Esophagus muscularis mucosa (tissue), 4 donors: Measurements from ENCODE around the gene PPP2R5B. TPM values are rescaled to one million over a fixed set of nuclear protein-coding genes. Genes with fewer than 3 reads are reported as not detected.

Experiments
- DNase-seq: peaks from one replicate; pipeline ENCODE4 v3.0.0-alpha.2; 2017; ENCODE audit errors: extremely low spot score
- H3K27ac ChIP-seq, 4 donors: fragments of 200-600 bp; sonication (generic); replicated peaks in 1 of 4; 1 replicate in 3 of 4; 2 replicates in 1 of 4; pipeline ENCODE4 v1.5.1; 2016 to 2019; ENCODE audit warnings: mild to moderate bottlenecking in 1 of 4
- H3K27me3 ChIP-seq, 4 donors: fragments of 200-600 bp; sonication (generic); one replicate each; pipeline versions ENCODE4 v1.5.1 to v1.6.0; 2016 to 2019
- H3K36me3 ChIP-seq, 4 donors: fragments of 200-600 bp; sonication (generic); one replicate each; pipeline ENCODE4 v1.5.1; 2016 to 2019
- H3K4me1 ChIP-seq, 4 donors: fragments of 200-600 bp; sonication (generic); one replicate each; pipeline ENCODE4 v1.5.1; 2016 to 2019
- H3K4me3 ChIP-seq, 4 donors: fragments of 200-600 bp; sonication (generic); 1 replicate in 2 of 4; 2 replicates in 2 of 4; pipeline ENCODE4 v1.5.1; 2016 to 2019; ENCODE audit warnings: mild to moderate bottlenecking in 4 of 4, moderate library complexity in 1 of 4
- H3K9me3 ChIP-seq, 4 donors: fragments of 200-600 bp; sonication (generic); 1 replicate in 3 of 4; 2 replicates in 1 of 4; pipeline ENCODE4 v1.5.1; 2016 to 2019
- EP300 ChIP-seq: sonication (generic); formaldehyde crosslinking; IDR thresholded peaks from one replicate; pipeline ENCODE4 v1.6.1; 2017; ENCODE audit warnings: antibody characterized with exemption
- POLR2A ChIP-seq: fragments of 450-650 bp; IDR thresholded peaks from one replicate; pipeline ENCODE4 v1.6.1; 2017; ENCODE audit warnings: antibody characterized with exemption, moderate library complexity, mild to moderate bottlenecking, low read depth
- POLR2AphosphoS5 ChIP-seq, 2 donors: sonication (generic); formaldehyde crosslinking; IDR thresholded peaks; one replicate each; pipeline ENCODE4 v1.6.1; 2017; ENCODE audit warnings: antibody characterized with exemption in 2 of 2
- WGBS: methylation state at CpG from one replicate; pipeline ENCODE4 v1.1.5; 2018; 5-methylcytosine and 5-hydroxymethylcytosine counted together
- intact Hi-C: fragments of 100-400 bp; cut with DNase I; formaldehyde crosslinking; loops from one replicate; pipeline ENCODE4 v1.15.1; 2023
- total RNA-seq, 4 donors: library from RNA; depleted of rRNA; stranded (reverse); fragments of >200 nt; gene quantifications; one replicate each; pipeline versions ENCODE4 v1.1.0 to v1.2.1, GENCODE V29; 2016
- TF ChIP-seq, protein P1 (sequence below), 3 experiments: fragments of 200-600 bp in 2 of 3; fragments of 450-650 bp in 1 of 3; sonication (generic) in 2 of 3; IDR thresholded peaks; one replicate each; pipeline ENCODE4 v1.5.1; 2017 to 2019; ENCODE audit warnings: antibody characterized with exemption in 3 of 3, mild to moderate bottlenecking in 2 of 3, moderate library complexity in 1 of 3

Gene PPP2R5B
- total RNA-seq, 4 donors from 2014 or later, result 24.1 to 38.8 (median 29.0) TPM

DNA sequence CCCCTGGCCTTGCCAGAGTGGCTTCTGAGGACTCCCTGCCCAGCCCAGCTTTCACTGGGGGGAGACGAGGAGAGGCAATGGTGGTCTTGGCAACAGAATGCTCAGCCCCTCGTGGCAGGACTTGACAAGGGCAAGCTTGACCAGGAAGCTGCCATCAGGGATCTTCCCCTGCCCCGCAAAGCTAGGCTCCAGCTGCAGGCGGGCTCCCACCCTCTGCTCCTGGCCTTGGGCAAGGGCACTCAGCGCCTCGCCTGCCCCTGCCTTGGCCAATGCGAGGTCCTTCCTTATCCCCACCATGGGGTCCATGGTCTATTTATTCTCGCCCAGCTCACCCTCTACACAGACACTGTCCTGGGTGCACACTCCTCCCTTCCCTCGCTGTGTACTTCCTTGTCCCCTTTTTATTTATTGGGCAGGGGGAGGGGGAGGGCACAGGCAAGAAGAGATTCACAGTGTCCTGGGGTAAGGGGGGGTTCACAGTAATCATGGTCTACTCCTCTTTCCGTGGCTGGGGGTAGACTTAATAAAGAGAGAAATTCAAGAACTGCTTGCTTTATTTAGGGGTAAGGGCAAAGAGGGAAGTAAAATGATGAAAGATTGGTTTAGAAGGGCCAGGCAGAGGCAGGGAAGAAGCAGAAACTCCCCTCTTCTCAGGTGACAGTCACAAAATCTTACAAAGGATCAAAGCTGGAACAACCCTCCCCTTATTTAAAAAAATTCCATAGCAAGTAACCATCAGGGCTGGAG lies 9.6 kb downstream of the PPP2R5B start:
- 85% methylated on average over 6 of the region's 10 CpGs for WGBS
- Histone ChIP-seq H3K4me1 (no peaks in the 10 kb centered on the region), H3K4me3 (no peak overlapping the region), H3K36me3 (peaks cover 41 to 62% (median 61%) of the 10 kb centered on the region in 4 donors), H3K9me3 (no peaks in the 10 kb centered on the region), H3K27ac (no peak overlapping the region), H3K27me3 (no peaks in the 10 kb centered on the region)
- TF ChIP-seq, protein P1, sequence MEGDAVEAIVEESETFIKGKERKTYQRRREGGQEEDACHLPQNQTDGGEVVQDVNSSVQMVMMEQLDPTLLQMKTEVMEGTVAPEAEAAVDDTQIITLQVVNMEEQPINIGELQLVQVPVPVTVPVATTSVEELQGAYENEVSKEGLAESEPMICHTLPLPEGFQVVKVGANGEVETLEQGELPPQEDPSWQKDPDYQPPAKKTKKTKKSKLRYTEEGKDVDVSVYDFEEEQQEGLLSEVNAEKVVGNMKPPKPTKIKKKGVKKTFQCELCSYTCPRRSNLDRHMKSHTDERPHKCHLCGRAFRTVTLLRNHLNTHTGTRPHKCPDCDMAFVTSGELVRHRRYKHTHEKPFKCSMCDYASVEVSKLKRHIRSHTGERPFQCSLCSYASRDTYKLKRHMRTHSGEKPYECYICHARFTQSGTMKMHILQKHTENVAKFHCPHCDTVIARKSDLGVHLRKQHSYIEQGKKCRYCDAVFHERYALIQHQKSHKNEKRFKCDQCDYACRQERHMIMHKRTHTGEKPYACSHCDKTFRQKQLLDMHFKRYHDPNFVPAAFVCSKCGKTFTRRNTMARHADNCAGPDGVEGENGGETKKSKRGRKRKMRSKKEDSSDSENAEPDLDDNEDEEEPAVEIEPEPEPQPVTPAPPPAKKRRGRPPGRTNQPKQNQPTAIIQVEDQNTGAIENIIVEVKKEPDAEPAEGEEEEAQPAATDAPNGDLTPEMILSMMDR (IDR thresholded peaks at IDR 0.05), result no peak
- TF ChIP-seq POLR2AphosphoS5 (IDR thresholded peaks at IDR 0.05) (no peak), POLR2A (no peak), EP300 (no peak)
- DNase-seq, result no peak
- intact Hi-C loops, result no loop called here

DNA sequence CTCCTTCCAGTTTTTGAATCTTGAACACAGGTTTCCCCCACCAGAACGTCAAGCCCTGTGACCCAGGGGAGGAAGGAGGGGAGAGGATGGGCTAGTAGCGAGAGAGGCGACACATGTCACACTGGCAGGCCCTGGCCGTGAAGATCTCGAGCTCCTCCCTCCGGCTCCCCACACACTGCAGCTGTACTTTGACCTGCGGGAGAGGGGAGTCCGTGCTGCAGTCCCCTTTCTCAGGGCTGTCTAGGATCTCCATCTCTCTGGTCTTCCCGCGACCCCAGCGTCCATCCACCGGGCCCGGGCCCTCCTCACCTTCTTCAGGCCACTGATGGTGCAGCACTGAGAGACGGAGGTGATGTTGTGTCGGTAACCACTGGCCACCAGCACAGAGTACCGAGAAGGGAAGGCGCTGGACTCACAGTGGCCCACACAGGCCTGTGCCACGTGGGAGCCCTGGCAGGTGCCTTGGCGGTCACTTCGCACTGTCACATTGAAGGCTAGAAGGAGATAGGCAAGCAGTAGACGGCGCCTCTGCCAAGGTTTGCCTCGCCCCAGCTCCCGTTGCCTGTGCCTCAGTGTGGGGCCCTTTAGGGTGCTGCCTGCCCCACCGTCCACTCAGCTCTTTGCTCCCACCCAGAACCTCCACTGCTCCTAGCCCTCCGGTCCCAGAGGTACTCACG lies 10.3 kb downstream of the PPP2R5B start:
- Histone ChIP-seq H3K4me3 (no peak overlapping the region), H3K4me1 (no peaks in the 10 kb centered on the region), H3K36me3 (peaks cover 34 to 55% (median 54%) of the 10 kb centered on the region in 4 donors), H3K9me3 (no peaks in the 10 kb centered on the region), H3K27ac (no peak overlapping the region), H3K27me3 (no peaks in the 10 kb centered on the region)
- intact Hi-C loops, result no loop called here
- 80% methylated on average over 19 of the region's 27 CpGs for WGBS
- TF ChIP-seq EP300 (no peak), POLR2A (no peak), POLR2AphosphoS5 (IDR thresholded peaks at IDR 0.05) (no peak)
- TF ChIP-seq, protein P1 (IDR thresholded peaks at IDR 0.05), result no peak
- no peak for DNase-seq

DNA sequence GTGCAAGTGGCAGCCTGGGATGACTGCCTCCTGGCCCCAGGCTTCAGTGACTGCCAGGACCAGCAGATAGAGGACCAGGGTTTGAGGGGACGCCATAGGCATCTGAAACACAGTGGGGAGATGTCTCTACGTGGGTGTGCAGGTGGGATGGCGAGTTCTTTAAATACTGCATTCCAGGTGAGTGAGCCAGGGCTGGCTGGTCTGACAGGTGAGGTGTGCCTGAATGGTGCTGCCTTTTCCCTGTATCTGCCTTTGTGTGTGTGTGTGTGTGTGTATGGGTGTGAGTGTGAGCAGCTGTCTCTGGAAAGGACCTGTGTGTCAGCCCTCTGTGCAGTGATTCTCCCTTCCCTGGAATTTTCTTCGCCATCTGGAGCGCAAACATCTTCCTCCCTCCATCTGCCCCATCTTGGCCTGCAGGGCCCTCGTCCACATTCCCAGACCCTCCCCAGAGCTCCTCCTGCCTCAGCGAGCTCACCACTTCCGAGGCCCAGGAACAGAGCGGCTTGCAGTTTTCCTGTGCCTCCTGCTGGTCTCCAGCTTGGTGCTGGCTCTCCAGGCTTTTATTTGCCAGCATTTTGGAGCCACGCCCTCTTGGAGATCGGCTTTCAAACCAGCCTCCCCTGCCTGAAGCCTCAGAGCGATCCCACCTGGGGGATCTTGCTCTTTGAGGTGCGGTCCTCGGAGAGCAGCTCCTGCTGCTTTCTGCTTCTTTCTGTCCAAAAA lies 11.0 kb downstream of the PPP2R5B start, which contains the start of gene GPHA2:
TSS of gene GPHA2 (minus strand) at position 535 of the 723 bp plus-strand sequence. CDS start at position 102, 433 bp downstream.
- intact Hi-C loops, result no loop called here
- TF ChIP-seq, protein P1 (IDR thresholded peaks at IDR 0.05), result no peak
- TF ChIP-seq POLR2AphosphoS5 (IDR thresholded peaks at IDR 0.05), result no peak
- no peak for TF ChIP-seq POLR2A
- no peak for TF ChIP-seq EP300

DNA sequence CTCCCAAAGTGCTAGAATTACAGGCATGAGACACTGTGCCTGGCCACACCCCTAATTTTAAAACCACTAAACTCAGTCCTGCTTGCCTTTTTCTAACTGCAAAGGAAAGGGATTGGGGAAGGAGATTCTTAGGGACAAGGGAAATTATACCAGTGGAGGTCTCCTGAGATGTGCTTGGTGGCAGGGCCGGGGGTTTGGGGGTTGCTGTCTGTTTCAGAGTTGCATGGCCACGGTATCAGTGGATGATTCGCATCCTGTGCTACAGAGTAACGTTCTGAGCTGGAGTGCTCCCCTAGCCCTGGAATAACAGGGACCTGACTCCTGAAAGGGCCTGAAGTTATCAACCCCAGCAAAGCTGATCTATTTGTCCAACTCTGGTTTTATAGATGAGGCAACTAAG lies 12.1 kb downstream of the PPP2R5B start:
- H3K27me3 ChIP-seq, result no peaks in the 10 kb centered on the region
- no peak overlapping the region for H3K27ac ChIP-seq
- H3K4me1 ChIP-seq, result no peaks in the 10 kb centered on the region
- peaks cover 17 to 38% (median 37%) of the 10 kb centered on the region in 4 donors for H3K36me3 ChIP-seq
- DNase-seq, result no peak
- intact Hi-C loops, result no loop called here
- TF ChIP-seq POLR2A (no peak), EP300 (no peak), POLR2AphosphoS5 (IDR thresholded peaks at IDR 0.05) (no peak)
- TF ChIP-seq, protein P1 (IDR thresholded peaks at IDR 0.05), result no peak
- H3K4me3 ChIP-seq, result no peak overlapping the region
- 69% methylated on average over 4 of the region's 4 CpGs for WGBS
- no peaks in the 10 kb centered on the region for H3K9me3 ChIP-seq

More for the DNA sequence above, 11.0 kb downstream of the PPP2R5B start, which contains the start of gene GPHA2:
- H3K9me3 ChIP-seq, result no peaks in the 10 kb centered on the region
- DNase-seq, result no peak
- H3K4me1 ChIP-seq, result no peaks in the 10 kb centered on the region
- H3K27me3 ChIP-seq, result no peaks in the 10 kb centered on the region
- H3K36me3 ChIP-seq, result peaks cover 27 to 48% (median 47%) of the 10 kb centered on the region in 4 donors
- no peak within 1 kb of the TSS for H3K4me3 ChIP-seq
- H3K27ac ChIP-seq, result no peak within 1 kb of the TSS
- WGBS, result 51% methylated on average over 12 of the region's 14 CpGs
